Smooth muscle cell (in vitro differentiated cells): Measurements from ENCODE around the gene RPS28. TPM values are rescaled to one million over a fixed set of nuclear protein-coding genes. Genes with fewer than 3 reads are reported as not detected.
A peak's percentile ranks its signal among the peaks of the same experiment; 100 is the strongest.

Source experiments
- DNase-seq: peaks from one replicate; lab custom pipeline; 2025; ENCODE audit not compliant: unreplicated experiment; lab: John Stamatoyannopoulos, UW
- H2AFZ ChIP-seq: fragments of 200-600 bp; sonication (generic); 2 replicates; pipeline ENCODE4 v1.6.0; 2016; ENCODE audit warnings: antibody characterized with exemption, low read depth, mild to moderate bottlenecking
- H3F3A ChIP-seq: fragments of 200-600 bp; sonication (generic); 2 replicates; pipeline ENCODE4 v1.6.0; 2017; ENCODE audit warnings: antibody characterized with exemption, low read depth
- H3K27ac ChIP-seq: fragments of 200-600 bp; sonication (generic); 2 replicates; pipeline ENCODE4 v1.5.1; 2016; ENCODE audit warnings: low read depth, mild to moderate bottlenecking
- H3K27me3 ChIP-seq: fragments of 200-600 bp; sonication (generic); 2 replicates; pipeline ENCODE4 v1.6.1; 2016; ENCODE audit warnings: low read depth, mild to moderate bottlenecking
- H3K36me3 ChIP-seq: fragments of 200-600 bp; sonication (generic); 2 replicates; pipeline ENCODE4 v1.5.1; 2016; ENCODE audit warnings: low read depth
- H3K4me1 ChIP-seq: fragments of 200-600 bp; sonication (generic); 2 replicates; pipeline ENCODE4 v1.5.1; 2016; ENCODE audit warnings: low read depth
- H3K4me2 ChIP-seq: fragments of 200-600 bp; sonication (generic); 2 replicates; pipeline ENCODE4 v1.6.0; 2016; ENCODE audit warnings: mild to moderate bottlenecking
- H3K4me3 ChIP-seq: fragments of 200-600 bp; sonication (generic); 2 replicates; pipeline ENCODE4 v1.5.1; 2016; ENCODE audit warnings: mild to moderate bottlenecking
- H3K79me2 ChIP-seq: fragments of 200-600 bp; sonication (generic); 2 replicates; pipeline ENCODE4 v1.6.0; 2016; ENCODE audit warnings: low read depth, mild to moderate bottlenecking
- H3K9ac ChIP-seq: fragments of 200-600 bp; sonication (generic); 2 replicates; pipeline ENCODE4 v1.6.0; 2016; ENCODE audit warnings: low read depth
- H3K9me3 ChIP-seq: fragments of 200-600 bp; sonication (generic); replicated peaks from 2 replicates; pipeline ENCODE4 v1.5.1; 2016; ENCODE audit warnings: low read depth
- H4K20me1 ChIP-seq: fragments of 200-600 bp; sonication (generic); 2 replicates; pipeline ENCODE4 v1.6.0; 2016; ENCODE audit warnings: low read depth
- CTCF ChIP-seq: fragments of 200-600 bp; sonication (generic); IDR thresholded peaks from 2 replicates; pipeline ENCODE4 v1.5.1; 2017; ENCODE audit warnings: borderline replicate concordance, mild to moderate bottlenecking, antibody characterized with exemption; ENCODE audit not compliant: insufficient read depth, poor library complexity, severe bottlenecking
- WGBS: methylation state at CpG from one replicate; pipeline ENCODE4 v1.1.7; 2016; ENCODE audit warnings: low lambda C conversion rate; 5-methylcytosine and 5-hydroxymethylcytosine counted together
- polyA plus RNA-seq: library from polyadenylated mRNA; unstranded; fragments of >200 nt; fragmentation: Nextera tagmentation; extraction: Ambion mirVana; gene quantifications from 2 replicates; pipeline ENCODE4 v1.2.1, GENCODE V29; 2016
- total RNA-seq: library from RNA; depleted of rRNA; stranded (reverse); fragments of >200 nt; gene quantifications from 2 replicates; pipeline ENCODE4 v1.2.3, GENCODE V29; 2014

RPS28 gene
- total and polyA plus RNA-seq, 2 experiments from 2014 or later: 236 to 574 TPM

GRCh38 chr19:8320564-8321066 lies 681 bp upstream of the RPS28 start:
- Histone ChIP-seq H2AFZ (peak overlapping the region; percentile 53), H3K4me2 (peak overlapping the region; percentile 96), H3K36me3 (no peaks in the 10 kb centered on the region), H3K4me3 (peak overlapping the region; percentile 93), H3K4me1 (peaks cover 20% of the 10 kb centered on the region), H3K9ac (peak overlapping the region; percentile 99), H3K9me3 (no peaks in the 10 kb centered on the region), H4K20me1 (peaks cover 24% of the 10 kb centered on the region), H3F3A (no peaks in the 10 kb centered on the region), H3K27ac (peak overlapping the region; percentile 92), H3K79me2 (peaks cover 42% of the 10 kb centered on the region), H3K27me3 (no peaks in the 10 kb centered on the region)
- TF ChIP-seq CTCF: no peak
- 4% methylated on average over 16 of the region's 16 CpGs for WGBS
- no peak for DNase-seq

- DNase-seq: no peak
- Histone ChIP-seq H3K36me3 (no peaks in the 10 kb centered on the region), H2AFZ (no peak overlapping the region), H3K27ac (peak overlapping the region; percentile 62), H3K9ac (peak overlapping the region; percentile 99), H4K20me1 (peaks cover 24% of the 10 kb centered on the region), H3K4me1 (peaks cover 20% of the 10 kb centered on the region), H3K4me2 (peak overlapping the region; percentile 97), H3K9me3 (no peaks in the 10 kb centered on the region), H3K27me3 (no peaks in the 10 kb centered on the region), H3K4me3 (peak overlapping the region; percentile 93), H3F3A (no peaks in the 10 kb centered on the region), H3K79me2 (peaks cover 42% of the 10 kb centered on the region)
- WGBS: 24% methylated on average over 30 of the region's 30 CpGs
- no peak for TF ChIP-seq CTCF
Measured at GRCh38 chr19:8321986-8322637, 816 bp downstream of the RPS28 start.

GRCh38 chr19:8322638-8322997 lies 1.3 kb downstream of the RPS28 start:
- peak overlapping the region; percentile 93 for H3K4me3 ChIP-seq
- peak overlapping the region; percentile 99 for H3K9ac ChIP-seq
- no peak overlapping the region for H3K27ac ChIP-seq
- H3K4me2 ChIP-seq: peak overlapping the region; percentile 97
- H3K36me3 ChIP-seq: no peaks in the 10 kb centered on the region
- peaks cover 24% of the 10 kb centered on the region for H4K20me1 ChIP-seq
- no peaks in the 10 kb centered on the region for H3F3A ChIP-seq
- WGBS: 84% methylated on average over 7 of the region's 7 CpGs
- H3K27me3 ChIP-seq: no peaks in the 10 kb centered on the region
- H3K79me2 ChIP-seq: peaks cover 42% of the 10 kb centered on the region
- DNase-seq: no peak
- H2AFZ ChIP-seq: no peak overlapping the region
- H3K4me1 ChIP-seq: peaks cover 20% of the 10 kb centered on the region
- H3K9me3 ChIP-seq: no peaks in the 10 kb centered on the region
- TF ChIP-seq CTCF: no peak

GRCh38 chr19:8323781-8324185 lies 2.5 kb downstream of the RPS28 start:
- WGBS: 100% methylated on average over 1 of the region's 1 CpG
- Histone ChIP-seq H3K27ac (no peak overlapping the region), H3K79me2 (peaks cover 42% of the 10 kb centered on the region), H2AFZ (no peak overlapping the region), H4K20me1 (peaks cover 24% of the 10 kb centered on the region), H3K4me2 (no peak overlapping the region), H3K4me1 (peaks cover 20% of the 10 kb centered on the region), H3K9ac (no peak overlapping the region), H3F3A (no peaks in the 10 kb centered on the region), H3K36me3 (no peaks in the 10 kb centered on the region), H3K27me3 (no peaks in the 10 kb centered on the region), H3K4me3 (no peak overlapping the region), H3K9me3 (no peaks in the 10 kb centered on the region)
- DNase-seq: no peak
- no peak for TF ChIP-seq CTCF
